ENCODE measurements around the gene LDHAL6B. TPM values are rescaled to one million over a fixed set of nuclear protein-coding genes. Genes with fewer than 3 reads are reported as not detected.

Gene LDHAL6B
- total RNA-seq, 2 experiments from 2014 or later, result not detected

GRCh38 chr15:59256482-59256881 is 49.8 kb downstream of the LDHAL6B start:
- ATAC-seq (ENCODE audit: poor library complexity) (no peak), DNase-seq (no peak)
- Mint-ChIP-seq H3K9me3 (no peaks in the 10 kb centered on the region), H3K4me3 (no peak overlapping the region), H3K36me3 (ENCODE audit: low read depth) (no peaks in the 10 kb centered on the region), H3K27me3 (no peaks in the 10 kb centered on the region), H3K4me1 (ENCODE audit: low read depth) (peaks cover 10% of the 10 kb centered on the region), H3K27ac (no peak overlapping the region)
- H3K27me3 ChIP-seq (ENCODE audit: control insufficient read depth in 1 of 2, insufficient read depth in 2 of 2, low read length in 2 of 2), result no peaks in the 10 kb centered on the region
- H3K36me3 ChIP-seq (ENCODE audit: insufficient read depth, low read length), result no peaks in the 10 kb centered on the region
- no peak for TF ChIP-seq CTCF (IDR thresholded peaks at IDR 0.05)
- H3K9me3 ChIP-seq (ENCODE audit: control insufficient read depth in 1 of 2, insufficient read depth in 1 of 2, low read length in 2 of 2), result no peaks in the 10 kb centered on the region
- no peak overlapping the region for H3K27ac ChIP-seq (ENCODE audit: low read depth in 1 of 2, low read length in 2 of 2)
- ChIA-PET POLR2A (no interaction called here), CTCF (interaction anchor here (2.0 kb wide), 1 partner anchor 10 kb away, joined by 5 read pairs; no protein-coding TSS in a partner anchor)
- intact Hi-C loops (cut with DNase I, micrococcal nuclease), result no loop called here
- peaks cover 5% of the 10 kb centered on the region for H3K4me1 ChIP-seq (ENCODE audit: insufficient read depth, low read length)
- H3K4me3 ChIP-seq (ENCODE audit: low read length), result no peak overlapping the region

- CTCF ChIA-PET, result interaction anchor here (0.7 to 2.0 kb wide), 2 partner anchors 9 to 14 kb away, joined by 3 to 5 read pairs; no protein-coding TSS in a partner anchor
- no peaks in the 10 kb centered on the region for H3K9me3 Mint-ChIP-seq
- H3K4me1 Mint-ChIP-seq (ENCODE audit: low read depth), result peaks cover 10% of the 10 kb centered on the region
- Histone ChIP-seq H3K4me1 (ENCODE audit: insufficient read depth, low read length) (peaks cover 5% of the 10 kb centered on the region), H3K27me3 (ENCODE audit: control insufficient read depth in 1 of 2, insufficient read depth in 2 of 2, low read length in 2 of 2) (no peaks in the 10 kb centered on the region), H3K27ac (ENCODE audit: low read depth in 1 of 2, low read length in 2 of 2) (no peak overlapping the region), H3K36me3 (ENCODE audit: insufficient read depth, low read length) (no peaks in the 10 kb centered on the region), H3K9me3 (ENCODE audit: control insufficient read depth in 1 of 2, insufficient read depth in 1 of 2, low read length in 2 of 2) (no peaks in the 10 kb centered on the region), H3K4me3 (ENCODE audit: low read length) (no peak overlapping the region)
- ATAC-seq (ENCODE audit: poor library complexity) (no peak), DNase-seq (no peak)
- H3K4me3 Mint-ChIP-seq, result no peak overlapping the region
- POLR2A ChIA-PET, result no interaction called here
- no peak overlapping the region for H3K27ac Mint-ChIP-seq
- no peaks in the 10 kb centered on the region for H3K36me3 Mint-ChIP-seq (ENCODE audit: low read depth)
- H3K27me3 Mint-ChIP-seq, result no peaks in the 10 kb centered on the region
- TF ChIP-seq CTCF (IDR thresholded peaks at IDR 0.05), result no peak
- intact Hi-C loops (cut with DNase I, micrococcal nuclease), result no loop called here
Observed at GRCh38 chr15:59257140-59257539, 50.5 kb downstream of the LDHAL6B start.

Small RNAs within 50 kb of the gene (microRNA-seq; reads per million reads assigned to microRNA genes)
- gene MIR2116 (ENCODE audit: borderline microRNAs expressed, borderline replicate concordance), result not detected

Other genes starting within 250 kb of the LDHAL6B start
- gene RNF111, start 219.2 kb upstream of the LDHAL6B start, total RNA-seq, result 10 to 100 TPM; 35.4 to 37.1 TPM
- under 1 TPM in 1 of 2 experiments, not detected in 1; 0.85 TPM for gene CCNB2, start 101.7 kb upstream of the LDHAL6B start, total RNA-seq
- under 1 TPM; 0.59 to 0.63 TPM for gene MYO1E, start 166.0 kb downstream of the LDHAL6B start, total RNA-seq
- not detected for gene FAM81A, start 231.3 kb downstream of the LDHAL6B start, total RNA-seq